ENCODE data around the gene P2RX4.
"Not testable (repeated sequence)": the region's sequence is repeated elsewhere in the genome, so short reads cannot be mapped to it uniquely, and the experiment has no call there.

The P2RX4 gene, protein sequence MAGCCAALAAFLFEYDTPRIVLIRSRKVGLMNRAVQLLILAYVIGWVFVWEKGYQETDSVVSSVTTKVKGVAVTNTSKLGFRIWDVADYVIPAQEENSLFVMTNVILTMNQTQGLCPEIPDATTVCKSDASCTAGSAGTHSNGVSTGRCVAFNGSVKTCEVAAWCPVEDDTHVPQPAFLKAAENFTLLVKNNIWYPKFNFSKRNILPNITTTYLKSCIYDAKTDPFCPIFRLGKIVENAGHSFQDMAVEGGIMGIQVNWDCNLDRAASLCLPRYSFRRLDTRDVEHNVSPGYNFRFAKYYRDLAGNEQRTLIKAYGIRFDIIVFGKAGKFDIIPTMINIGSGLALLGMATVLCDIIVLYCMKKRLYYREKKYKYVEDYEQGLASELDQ

DNA sequence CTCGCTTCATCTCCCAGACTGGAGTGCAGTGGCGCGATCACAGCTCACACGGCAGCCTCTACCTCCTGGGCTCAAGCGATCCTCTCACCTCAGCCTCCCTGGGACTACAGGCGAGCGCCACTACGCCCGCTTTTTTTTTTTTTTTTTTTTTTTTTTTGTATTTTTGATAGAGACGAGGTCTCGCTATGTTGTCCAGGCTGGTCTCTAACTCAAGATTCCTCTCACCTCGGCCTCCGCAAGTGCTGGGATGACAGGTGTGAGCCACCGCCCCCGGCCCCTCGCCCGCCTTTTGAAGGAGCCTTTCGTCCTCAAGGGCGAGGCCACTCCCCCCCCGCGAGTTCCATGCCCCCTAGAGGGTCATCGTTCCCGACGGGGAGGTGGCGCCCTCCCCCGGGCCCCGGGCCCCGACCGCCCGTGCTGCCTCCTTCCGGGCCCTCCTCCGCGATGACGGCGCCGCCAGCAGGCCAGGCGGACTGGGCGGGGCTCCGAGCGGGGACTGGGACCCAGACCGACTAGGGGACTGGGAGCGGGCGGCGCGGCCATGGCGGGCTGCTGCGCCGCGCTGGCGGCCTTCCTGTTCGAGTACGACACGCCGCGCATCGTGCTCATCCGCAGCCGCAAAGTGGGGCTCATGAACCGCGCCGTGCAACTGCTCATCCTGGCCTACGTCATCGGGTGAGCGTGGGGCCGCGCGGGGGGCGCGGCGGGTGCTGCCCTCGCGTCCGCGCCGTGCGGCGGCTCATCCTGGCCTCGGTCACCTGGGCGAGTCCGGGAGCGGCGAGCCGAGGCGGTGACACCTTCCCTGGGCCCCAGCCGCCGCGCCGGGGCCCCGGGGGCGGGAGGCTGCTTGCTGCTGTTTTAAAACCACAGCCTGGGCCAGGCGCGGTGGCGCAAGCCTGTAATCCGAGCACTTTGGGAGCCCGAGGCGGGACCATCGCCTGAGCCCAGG lies at the start of gene P2RX4:
TSS of gene P2RX4 (plus strand) at position 506 of the 949 bp plus-strand sequence. CDS start at position 542, 36 bp downstream.
- FAIRE-seq: no peak

DNA sequence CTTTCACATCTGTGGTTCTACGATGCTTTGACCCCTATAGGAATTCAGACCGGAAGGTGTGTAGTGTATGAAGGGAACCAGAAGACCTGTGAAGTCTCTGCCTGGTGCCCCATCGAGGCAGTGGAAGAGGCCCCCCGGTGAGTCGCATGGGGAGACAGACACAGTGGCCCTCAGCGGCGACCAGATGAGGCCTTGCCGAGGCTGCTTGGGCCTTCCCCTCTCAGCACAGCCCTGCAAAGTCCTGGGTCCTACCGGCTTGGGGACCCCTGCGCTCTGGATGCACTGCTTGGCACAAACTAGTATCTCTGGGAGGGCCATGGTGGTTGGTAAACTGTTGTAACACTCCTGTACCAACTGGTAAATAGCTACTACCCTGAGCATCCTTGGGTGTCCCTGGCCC lies 47.5 kb upstream of the P2RX4 start:
- no peak for FAIRE-seq

DNA sequence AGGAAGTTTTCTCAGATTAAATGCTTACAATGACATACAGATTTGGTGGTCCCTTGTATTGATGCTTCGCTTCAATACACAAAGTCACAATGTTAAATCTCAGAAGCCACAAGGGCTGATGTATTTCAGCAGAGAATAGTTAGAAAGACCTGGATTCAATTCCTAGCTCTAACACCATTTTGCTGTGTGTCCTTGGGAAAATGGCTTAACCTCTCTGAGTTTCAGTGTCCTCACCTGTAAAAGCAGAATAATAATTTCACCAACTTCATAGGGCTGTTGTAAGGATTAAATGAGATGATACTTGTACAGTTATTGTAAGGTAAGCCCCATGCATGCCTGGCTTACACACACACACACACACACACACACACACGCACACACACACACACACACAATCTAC lies 46.9 kb upstream of the P2RX4 start:
- no peak for FAIRE-seq

DNA sequence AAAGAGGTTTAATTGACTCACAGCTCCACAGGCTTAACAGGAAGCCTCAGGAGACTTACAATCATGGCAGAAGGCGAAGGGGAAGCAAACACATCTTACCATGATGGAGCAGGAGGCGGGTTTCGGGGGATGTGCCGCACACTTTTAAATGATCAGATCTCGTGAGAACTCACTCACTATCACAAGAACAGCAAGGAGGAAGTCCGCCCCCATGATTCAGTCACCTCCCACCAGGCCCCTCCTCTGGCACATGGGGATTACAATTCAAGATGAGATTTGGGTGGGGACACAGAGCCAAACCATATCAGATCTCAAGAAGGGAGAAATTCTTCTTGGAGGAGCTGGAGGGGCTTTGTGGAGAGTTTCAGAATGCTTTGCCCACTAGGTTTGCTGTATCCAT lies 45.1 kb upstream of the P2RX4 start:
- FAIRE-seq: not testable (repeated sequence)

DNA sequence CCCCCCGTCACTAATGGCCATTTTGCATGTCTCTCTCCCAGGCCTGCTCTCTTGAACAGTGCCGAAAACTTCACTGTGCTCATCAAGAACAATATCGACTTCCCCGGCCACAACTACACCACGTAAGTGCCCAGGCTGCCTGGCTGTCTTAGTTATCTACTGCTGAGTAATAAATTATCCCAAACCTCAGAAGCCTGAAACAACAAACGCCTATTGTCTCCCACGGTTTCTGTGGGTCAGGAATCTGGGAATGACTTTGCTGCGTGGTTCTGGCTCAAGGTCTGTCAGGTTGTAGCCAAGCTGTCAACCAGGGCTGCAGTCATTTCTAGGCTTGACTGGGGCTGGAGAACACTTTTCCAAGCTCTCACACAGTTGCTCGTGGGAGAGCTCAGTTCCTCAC lies 44.6 kb upstream of the P2RX4 start:
- FAIRE-seq: no peak

DNA sequence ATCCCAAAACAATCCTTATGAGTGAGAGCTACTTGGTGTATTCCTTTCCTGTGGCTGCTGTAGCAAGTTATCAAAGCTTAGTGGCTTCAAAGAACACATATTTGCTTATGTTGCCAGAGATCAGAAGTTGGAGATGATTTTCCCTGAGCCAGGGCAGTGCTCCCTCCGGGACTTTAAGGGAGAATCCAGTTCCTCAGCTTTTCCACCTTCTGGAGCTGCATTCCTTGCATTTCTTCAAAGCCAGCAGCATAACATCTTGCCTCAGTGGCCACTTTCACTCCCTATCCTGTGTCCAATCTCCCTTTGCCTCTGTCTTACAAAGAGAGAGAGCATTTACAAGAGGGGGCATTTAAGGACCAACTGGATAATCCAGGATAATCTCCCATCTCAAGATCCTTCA lies 43.6 kb upstream of the P2RX4 start:
- FAIRE-seq: no peak

DNA sequence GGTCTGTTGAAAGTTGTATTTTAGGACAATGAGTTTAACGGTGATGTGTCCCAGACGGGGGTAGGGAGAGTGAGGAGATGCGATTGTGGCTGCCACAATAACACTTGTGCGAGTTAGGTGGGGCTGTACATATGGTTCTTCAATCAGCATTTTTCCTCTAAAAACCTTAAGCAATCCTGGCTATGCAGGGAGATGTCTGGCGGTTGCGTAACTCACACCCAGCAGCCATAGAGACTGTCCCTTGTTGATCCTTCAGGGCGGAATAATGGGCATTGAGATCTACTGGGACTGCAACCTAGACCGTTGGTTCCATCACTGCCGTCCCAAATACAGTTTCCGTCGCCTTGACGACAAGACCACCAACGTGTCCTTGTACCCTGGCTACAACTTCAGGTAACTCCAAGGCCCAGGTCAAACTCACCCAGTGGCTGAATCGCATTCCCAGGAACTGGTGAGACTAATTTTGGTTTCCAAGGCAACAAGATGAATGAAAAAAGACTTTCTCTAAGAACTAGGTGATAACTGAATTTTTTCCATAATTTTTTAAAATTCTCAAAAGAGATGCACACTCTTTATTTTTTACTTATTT lies 42.6 kb upstream of the P2RX4 start:
- FAIRE-seq: no peak

DNA sequence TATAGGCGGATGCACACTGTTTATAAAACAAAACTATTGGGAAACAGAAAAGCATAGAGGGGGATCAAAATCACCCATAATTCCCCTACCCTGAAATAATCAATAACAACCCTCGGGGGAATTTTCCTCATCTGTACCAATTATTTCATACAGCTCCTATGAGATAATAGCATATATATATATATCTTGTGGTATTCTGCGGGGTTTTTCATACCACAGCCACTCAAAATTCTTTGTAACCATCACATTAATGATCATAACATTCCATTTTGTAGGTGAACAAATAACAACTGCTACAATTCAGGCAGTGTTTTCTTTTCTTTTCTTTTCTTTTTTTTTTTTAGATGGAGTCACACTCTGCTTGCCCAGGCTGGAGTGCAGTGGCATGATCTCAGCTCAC lies 42.0 kb upstream of the P2RX4 start:
- no peak for FAIRE-seq

DNA sequence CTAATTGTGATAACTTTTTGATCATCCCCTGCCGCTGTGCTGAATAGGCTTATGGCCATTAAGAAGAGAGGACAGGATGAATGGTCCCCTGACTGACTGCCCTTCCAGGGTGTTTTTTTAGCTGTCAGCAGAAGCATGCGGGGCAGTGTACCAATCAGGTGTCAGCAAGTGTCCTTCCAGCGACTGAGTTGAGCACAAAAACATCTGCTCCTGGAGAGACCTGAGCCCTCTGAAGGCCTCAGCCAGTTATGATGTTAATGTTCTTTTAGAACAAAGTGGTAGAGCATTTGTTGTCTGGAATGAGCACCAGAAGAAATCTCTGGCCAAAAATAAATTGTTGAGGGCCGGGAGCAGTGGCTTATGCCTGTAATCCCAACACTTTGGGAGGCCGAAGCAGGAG lies 39.8 kb upstream of the P2RX4 start:
- no peak for FAIRE-seq

DNA sequence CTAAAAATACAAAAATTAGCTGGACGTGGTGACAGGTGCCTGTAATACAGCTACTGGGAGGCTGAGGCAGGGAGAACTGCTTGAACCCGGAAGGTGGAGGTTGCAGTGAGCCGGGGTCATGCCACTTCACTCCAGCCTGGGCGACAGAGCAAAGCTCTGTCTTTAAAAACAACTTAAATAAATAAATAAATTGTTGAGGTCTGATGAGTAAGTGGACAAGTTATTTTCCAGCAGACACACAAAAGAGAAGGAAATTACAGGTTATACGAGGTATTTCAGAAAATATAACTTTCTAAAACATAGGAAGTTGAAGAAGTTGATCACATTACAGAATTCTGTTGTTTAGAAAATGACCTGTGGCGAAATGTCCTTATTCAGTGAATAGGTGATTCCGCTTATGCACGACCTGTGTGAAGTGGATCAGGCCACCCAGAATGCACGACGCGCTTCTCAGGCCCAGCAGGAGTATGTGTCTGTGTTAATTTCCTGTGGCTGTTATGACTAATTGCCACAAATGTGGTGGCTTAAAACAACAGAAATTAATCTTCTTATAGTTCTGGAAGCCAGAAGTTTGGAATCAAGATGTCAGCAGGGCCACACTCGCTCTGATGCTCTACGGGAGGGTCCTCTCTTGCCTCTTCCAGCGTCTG lies 39.2 kb upstream of the P2RX4 start:
- FAIRE-seq: no peak

DNA sequence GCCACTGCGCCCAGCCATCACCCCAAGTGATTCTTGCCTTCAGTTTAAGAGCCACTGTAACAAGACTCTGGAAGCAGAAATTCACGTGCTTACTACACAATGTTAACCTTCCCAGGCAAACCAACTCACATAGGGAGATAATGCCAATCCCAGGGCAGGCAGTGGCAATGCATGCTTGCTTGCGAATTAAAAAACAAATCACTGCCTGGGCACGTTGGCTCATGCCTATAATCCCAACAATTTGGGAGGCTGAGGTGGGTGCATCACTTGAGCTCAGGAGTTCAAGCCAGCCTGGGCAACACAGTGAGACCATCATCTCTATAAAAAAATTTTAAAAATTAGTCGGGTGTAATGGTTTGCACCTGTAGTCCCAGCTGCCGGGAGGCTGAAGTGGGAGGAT lies 37.8 kb upstream of the P2RX4 start:
- no peak for FAIRE-seq

DNA sequence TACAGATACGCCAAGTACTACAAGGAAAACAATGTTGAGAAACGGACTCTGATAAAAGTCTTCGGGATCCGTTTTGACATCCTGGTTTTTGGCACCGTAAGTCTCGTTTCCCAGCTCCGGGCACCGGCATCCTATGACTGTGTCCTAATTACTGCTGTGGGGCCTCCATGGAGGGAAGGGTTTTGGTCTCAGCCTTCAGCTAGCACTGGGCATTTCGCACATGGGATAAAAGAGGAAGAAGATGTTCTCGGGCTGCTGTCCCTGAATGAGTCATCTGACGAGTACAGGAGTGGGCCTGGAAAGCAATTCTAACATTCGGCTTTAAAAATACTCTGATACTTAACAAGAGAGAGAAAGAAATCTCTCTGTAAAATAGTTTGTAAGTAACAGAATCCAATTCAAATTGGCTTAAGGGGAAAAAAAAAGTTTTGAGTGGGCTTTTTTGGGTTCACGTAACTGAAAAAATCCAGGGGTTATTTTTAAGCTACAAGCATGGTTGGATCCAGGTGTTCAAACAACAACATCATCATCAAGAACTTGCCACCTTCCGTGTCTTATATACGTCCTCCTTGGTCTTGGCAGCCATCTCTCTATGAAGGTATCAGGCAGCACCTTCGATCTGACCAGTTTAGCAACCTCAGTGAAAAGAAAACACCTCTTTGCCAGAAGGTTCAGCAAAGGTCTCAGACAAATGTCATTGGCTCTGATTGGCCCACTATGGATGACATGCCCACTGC lies 34.4 kb upstream of the P2RX4 start:
- FAIRE-seq: no peak

DNA sequence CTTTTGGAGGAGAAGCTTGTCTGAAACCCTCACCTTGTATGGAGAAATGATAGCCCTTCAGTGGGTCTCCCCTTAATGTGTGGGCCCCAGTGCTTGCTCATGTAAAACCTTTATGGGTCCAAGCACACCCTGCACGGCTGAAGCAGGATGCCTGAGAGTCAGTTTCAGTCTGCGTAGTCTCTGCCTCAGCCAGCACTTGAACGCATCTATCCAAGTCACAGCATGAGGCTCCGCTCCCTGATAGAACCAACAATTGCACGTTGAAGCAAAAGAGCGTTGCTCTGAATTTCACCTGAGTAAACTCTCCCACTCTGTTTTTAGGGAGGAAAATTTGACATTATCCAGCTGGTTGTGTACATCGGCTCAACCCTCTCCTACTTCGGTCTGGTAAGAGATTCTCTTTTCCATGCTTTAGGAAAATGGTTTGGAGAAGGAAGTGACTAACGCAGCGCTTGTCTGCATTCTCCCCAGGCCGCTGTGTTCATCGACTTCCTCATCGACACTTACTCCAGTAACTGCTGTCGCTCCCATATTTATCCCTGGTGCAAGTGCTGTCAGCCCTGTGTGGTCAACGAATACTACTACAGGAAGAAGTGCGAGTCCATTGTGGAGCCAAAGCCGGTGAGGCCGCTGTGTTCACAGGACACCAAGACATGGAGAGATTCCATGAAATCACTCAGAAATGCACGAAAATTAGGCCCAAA lies 33.0 kb upstream of the P2RX4 start:
- FAIRE-seq: no peak

DNA sequence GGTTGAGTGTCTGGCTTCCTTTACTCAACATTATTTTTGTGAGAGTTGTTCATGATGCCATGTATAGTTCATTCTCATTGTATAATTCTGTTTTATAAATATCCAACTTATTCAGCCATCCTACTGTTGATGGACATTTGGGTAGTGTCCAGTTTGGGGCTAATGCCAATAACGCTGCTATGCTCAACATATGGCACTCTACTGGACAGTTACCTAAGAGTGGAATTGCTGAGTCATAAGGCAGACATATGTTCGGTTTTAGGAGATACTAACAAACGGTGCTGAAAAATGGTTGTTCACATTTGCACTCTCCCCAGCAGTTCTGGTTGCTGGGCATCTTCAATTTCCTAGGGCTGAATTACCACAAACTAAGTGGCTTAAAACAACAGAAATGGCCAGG lies 28.7 kb upstream of the P2RX4 start:
- FAIRE-seq: no peak

DNA sequence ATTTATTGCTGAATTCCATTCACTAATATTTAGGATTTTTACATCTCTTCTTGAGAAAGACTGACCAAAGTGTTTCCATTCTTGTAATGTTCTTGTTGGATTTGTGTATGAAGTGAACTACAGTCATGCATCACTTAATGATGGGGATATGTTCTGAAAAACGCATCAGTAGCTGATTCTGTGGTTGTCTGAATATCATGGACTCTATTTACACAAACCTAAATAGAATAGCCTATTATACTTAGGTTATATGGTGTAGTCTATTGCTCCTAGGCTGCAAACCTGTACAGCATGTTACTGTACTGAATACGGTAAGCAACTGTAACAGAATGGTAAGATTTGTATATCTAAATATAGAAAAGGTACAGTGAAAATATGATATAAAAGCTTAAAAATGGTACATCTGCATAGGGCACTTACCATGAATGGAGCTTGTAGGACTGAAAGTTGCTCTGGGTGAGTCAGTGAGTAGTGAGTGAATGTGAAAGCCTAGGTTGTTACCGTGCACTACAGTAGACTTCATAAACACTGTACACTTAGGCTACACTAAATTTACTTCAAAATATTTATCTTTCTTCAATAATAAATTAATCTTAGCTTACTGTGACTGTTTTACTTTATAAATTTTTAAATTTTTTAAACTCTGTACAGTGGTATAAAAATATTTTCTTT lies 27.6 kb upstream of the P2RX4 start:
- no peak for FAIRE-seq

DNA sequence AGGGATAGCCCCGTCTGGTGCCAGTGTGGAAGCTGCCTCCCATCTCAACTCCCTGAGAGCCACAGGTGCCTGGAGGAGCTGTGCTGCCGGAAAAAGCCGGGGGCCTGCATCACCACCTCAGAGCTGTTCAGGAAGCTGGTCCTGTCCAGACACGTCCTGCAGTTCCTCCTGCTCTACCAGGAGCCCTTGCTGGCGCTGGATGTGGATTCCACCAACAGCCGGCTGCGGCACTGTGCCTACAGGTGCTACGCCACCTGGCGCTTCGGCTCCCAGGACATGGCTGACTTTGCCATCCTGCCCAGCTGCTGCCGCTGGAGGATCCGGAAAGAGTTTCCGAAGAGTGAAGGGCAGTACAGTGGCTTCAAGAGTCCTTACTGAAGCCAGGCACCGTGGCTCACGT lies 25.5 kb upstream of the P2RX4 start:
- no peak for FAIRE-seq

DNA sequence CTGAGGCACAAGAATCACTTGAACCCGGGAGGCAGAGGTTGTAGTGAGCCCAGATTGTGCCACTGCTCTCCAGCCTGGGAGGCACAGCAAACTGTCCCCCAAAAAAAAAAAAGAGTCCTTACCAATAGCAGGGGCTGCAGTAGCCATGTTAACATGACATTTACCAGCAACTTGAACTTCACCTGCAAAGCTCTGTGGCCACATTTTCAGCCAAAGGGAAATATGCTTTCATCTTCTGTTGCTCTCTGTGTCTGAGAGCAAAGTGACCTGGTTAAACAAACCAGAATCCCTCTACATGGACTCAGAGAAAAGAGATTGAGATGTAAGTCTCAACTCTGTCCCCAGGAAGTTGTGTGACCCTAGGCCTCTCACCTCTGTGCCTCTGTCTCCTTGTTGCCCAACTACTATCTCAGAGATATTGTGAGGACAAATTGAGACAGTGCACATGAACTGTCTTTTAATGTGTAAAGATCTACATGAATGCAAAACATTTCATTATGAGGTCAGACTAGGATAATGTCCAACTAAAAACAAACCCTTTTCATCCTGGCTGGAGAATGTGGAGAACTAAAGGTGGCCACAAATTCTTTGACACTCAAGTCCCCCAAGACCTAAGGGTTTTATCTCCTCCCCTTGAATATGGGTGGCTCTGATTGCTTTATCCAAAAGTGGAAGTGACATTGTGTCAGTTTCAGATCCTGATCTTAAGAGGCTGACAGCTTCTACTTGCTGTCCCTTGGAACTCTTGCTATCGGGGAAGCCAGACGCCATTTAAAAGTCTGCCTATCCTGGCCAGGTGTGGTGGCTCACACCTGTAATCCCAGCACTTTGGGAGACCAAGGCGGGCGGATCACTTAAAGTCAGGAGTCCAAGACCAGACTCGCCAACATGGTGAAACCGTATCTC lies 24.7 kb upstream of the P2RX4 start:
- FAIRE-seq: no peak

DNA sequence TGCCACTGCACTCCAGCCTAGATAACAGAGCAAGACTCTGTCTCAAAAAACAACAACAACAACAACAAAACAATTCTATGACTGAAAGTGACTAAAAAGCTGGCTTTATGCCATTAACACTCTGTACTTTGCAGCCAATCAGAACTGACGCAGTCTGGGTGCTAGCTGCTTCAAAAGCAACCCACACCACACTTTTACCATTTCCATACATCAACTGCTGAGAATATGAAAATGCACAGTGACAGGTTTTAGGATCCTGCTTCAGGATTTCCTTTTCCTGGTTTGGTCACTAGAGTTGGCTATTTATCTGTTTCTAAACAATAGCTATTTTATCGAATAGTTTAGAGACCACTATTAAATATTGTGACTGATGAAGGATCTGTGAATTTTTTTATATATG lies 23.1 kb upstream of the P2RX4 start:
- FAIRE-seq: no peak

DNA sequence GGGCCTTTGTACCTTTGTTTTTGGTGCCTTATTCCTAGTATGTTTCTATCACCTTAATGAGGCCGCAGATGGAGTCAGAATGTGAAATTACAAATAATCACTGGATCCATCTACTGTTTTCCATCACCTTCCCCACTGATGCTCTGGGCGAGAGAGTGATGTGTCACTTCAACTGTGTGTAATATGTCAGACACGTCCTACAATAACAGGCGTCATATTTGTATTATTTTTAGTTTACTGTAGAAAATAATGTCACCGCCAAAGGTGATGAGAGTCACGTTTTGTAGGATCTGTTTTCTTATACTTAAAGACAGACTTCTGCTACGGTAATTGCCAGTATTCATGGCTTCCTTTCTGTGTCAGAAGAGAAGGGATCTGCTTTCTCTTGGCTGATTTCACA lies 22.4 kb upstream of the P2RX4 start:
- FAIRE-seq: no peak

DNA sequence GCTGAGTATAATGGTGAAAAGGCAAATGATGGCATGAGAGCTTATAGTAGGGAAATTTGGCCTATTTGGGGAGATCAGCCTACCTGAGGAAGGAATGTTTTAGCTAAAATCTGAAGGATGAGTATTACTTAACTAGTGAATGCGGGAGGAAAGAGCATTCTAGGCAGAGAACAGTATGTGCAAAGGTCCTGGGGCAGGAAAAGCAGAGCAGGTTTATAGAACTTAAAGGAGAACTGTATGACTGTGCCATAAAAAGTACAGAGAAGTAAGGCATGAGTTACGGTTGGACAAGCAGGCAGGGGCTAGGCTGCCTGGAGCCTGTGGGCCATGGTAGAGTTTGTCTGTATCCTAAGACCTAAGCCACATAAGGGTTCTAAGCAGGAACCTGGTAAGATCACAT lies 21.7 kb upstream of the P2RX4 start:
- no peak for FAIRE-seq
